Lung (tissue), 12 donors: Measurements from ENCODE around the gene SPAG8. TPM values are rescaled to one million over a fixed set of nuclear protein-coding genes. Genes with fewer than 3 reads are reported as not detected.
A peak's percentile ranks its signal among the peaks of the same experiment; 100 is the strongest.

ENCODE experiments used
- ATAC-seq: fragments of 200-7000 bp; cut with Tn5 transposase; one replicate; pipeline ENCODE4 v1.9.1; 2020; ENCODE audit warnings: moderate number of reproducible peaks; ENCODE audit not compliant: insufficient read depth, low FRiP score
- DNase-seq, 3 donors: peaks; one replicate each; pipeline ENCODE4 v3.0.0-alpha.2; 2013 to 2017
- H3K27ac ChIP-seq, 2 donors: one replicate each; pipeline ENCODE4 v1.5.1; 2013; ENCODE audit warnings: mild to moderate bottlenecking in 2 of 2, moderate library complexity in 2 of 2, control low read depth in 1 of 2, inconsistent platforms in 1 of 2, low read depth in 1 of 2, low read length in 1 of 2
- H3K27me3 ChIP-seq, 3 donors: one replicate each; pipeline ENCODE4 v1.5.1; 2013; ENCODE audit warnings: low read length in 2 of 3; ENCODE audit not compliant: control insufficient read depth in 3 of 3, insufficient read depth in 3 of 3
- H3K36me3 ChIP-seq, 4 donors: one replicate each; pipeline ENCODE4 v1.5.1; 2013; ENCODE audit warnings: low read length in 4 of 4, mild to moderate bottlenecking in 1 of 4, moderate library complexity in 1 of 4; ENCODE audit not compliant: control insufficient read depth in 4 of 4, insufficient read depth in 4 of 4
- H3K4me1 ChIP-seq, 5 donors: one replicate each; pipeline ENCODE4 v1.5.1; 2013; ENCODE audit warnings: low read length in 5 of 5, mild to moderate bottlenecking in 2 of 5, moderate library complexity in 1 of 5; ENCODE audit not compliant: control insufficient read depth in 5 of 5, insufficient read depth in 5 of 5
- H3K4me3 ChIP-seq: one replicate; pipeline ENCODE4 v1.5.1; 2013; ENCODE audit warnings: mild to moderate bottlenecking, control low read depth, moderate library complexity
- H3K9ac ChIP-seq, 2 donors: one replicate each; pipeline ENCODE4 v1.5.1; 2013; ENCODE audit warnings: low read length in 2 of 2, control low read depth in 1 of 2; ENCODE audit not compliant: insufficient read depth in 1 of 2
- H3K9me3 ChIP-seq, 4 donors: one replicate each; pipeline ENCODE4 v1.5.1; 2013; ENCODE audit warnings: low read length in 3 of 4, mild to moderate bottlenecking in 1 of 4, moderate library complexity in 1 of 4; ENCODE audit not compliant: control insufficient read depth in 4 of 4, insufficient read depth in 3 of 4
- CTCF ChIP-seq: IDR thresholded peaks from 2 replicates; pipeline ENCODE4 v1.5.1; 2012; ENCODE audit warnings: mild to moderate bottlenecking; ENCODE audit errors: control extremely low read depth, extremely low read depth
- WGBS, 2 donors: extraction: QIAGEN DNeasy Blood & Tissue Kit; methylation state at CpG; one replicate each; pipeline ENCODE4 v1.1.7; 2013; 5-methylcytosine and 5-hydroxymethylcytosine counted together
- polyA plus RNA-seq, 2 donors: library from polyadenylated mRNA; stranded (reverse); fragments of 200-250 nt; gene quantifications; one replicate each; pipeline ENCODE4 v1.2.1, GENCODE V29; 2013
- total RNA-seq, 2 donors: library from RNA; depleted of rRNA in 1 of 2; stranded (reverse); fragments of >200 nt in 1 of 2; gene quantifications; one replicate each; pipeline ENCODE4 v1.2.1, GENCODE V29; 2014 to 2021
- donor health status: control.
- donor health status: control.
- donor health status: Bipolar disorder and iron deficiency.
- donor health status: healthy.
- donor health status: DM: yes; HTN: yes; CAD: no.

SPAG8 gene
- total and polyA plus RNA-seq, 4 donors, result 5.8 to 20.6 (median 9.0) TPM

- ATAC-seq, result no peak
- TF ChIP-seq CTCF, result no peak
- no peak overlapping the region for H3K27ac ChIP-seq
- DNase-seq, result no peak
- no peak overlapping the region for H3K9ac ChIP-seq
- H3K36me3 ChIP-seq, result no peaks in the 10 kb centered on the region
- 85 to 92% methylated on average over 1 of the region's 1 CpG for WGBS, 2 donors
- peaks cover 0 to 16% (median 8%) of the 10 kb centered on the region in 5 donors for H3K4me1 ChIP-seq
- H3K27me3 ChIP-seq, result no peaks in the 10 kb centered on the region
- no peaks in the 10 kb centered on the region for H3K9me3 ChIP-seq
- H3K4me3 ChIP-seq, result no peak overlapping the region
Observed at GRCh38 chr9:35816708-35817107, 4.6 kb upstream of the SPAG8 start.

GRCh38 chr9:35814841-35815543 is 2.9 kb upstream of the SPAG8 start, which contains the start of gene HINT2:
Gene HINT2 (minus strand): TSS chr9:35815042. CDS start chr9:35814979, 63 bp downstream.
- Histone ChIP-seq H3K4me3 (peak within 1 kb of the TSS; percentile 88), H3K9me3 (no peaks in the 10 kb centered on the region), H3K4me1 (peaks cover 0 to 21% (median 9%) of the 10 kb centered on the region in 5 donors), H3K36me3 (peaks cover 0 to 1% (median 0%) of the 10 kb centered on the region in 4 donors), H3K27ac (peak within 1 kb of the TSS; percentile 92 to 98), H3K9ac (peak within 1 kb of the TSS; percentile 20 to 51), H3K27me3 (no peaks in the 10 kb centered on the region)
- 0 to 1% methylated on average over 51 to 52 of the region's 52 CpGs for WGBS, 2 donors
- TF ChIP-seq CTCF, result no peak
- DNase-seq, result peak; percentile 95 to 99 (median 99)
- peak; percentile 95 for ATAC-seq

- Histone ChIP-seq H3K27me3 (no peaks in the 10 kb centered on the region), H3K9me3 (no peaks in the 10 kb centered on the region), H3K27ac (peak overlapping the region; percentile 92 to 98), H3K9ac (peak overlapping the region; percentile 20 to 51), H3K36me3 (peaks cover 0 to 5% (median 0%) of the 10 kb centered on the region in 4 donors), H3K4me1 (peaks cover 0 to 21% (median 9%) of the 10 kb centered on the region in 5 donors), H3K4me3 (peak overlapping the region; percentile 88)
- DNase-seq (peak; percentile 72 to 77 (median 74)), ATAC-seq (peak; percentile 9)
- WGBS, 2 donors, result 7 to 10% methylated on average over 29 of the region's 29 CpGs
- TF ChIP-seq CTCF, result no peak
Observed at GRCh38 chr9:35814106-35814840, 2.2 kb upstream of the SPAG8 start.
